Liver (tissue), 9 donors: ENCODE measurements around the gene LCMT2. TPM values are rescaled to one million over a fixed set of nuclear protein-coding genes. Genes with fewer than 3 reads are reported as not detected.

Experiments used
- DNase-seq: peaks from one replicate; pipeline ENCODE4 v3.0.0-alpha.2; 2017; ENCODE audit warnings: low spot score
- H3K27ac ChIP-seq, 2 donors: one replicate each; pipeline ENCODE4 v1.7.0; 2013; ENCODE audit warnings: inconsistent platforms in 2 of 2, low read length in 2 of 2, control low read depth in 1 of 2, low read depth in 1 of 2, mild to moderate bottlenecking in 1 of 2
- H3K27me3 ChIP-seq, 4 donors: one replicate each; pipeline versions ENCODE4 v1.6.1 to v1.7.0; 2013; ENCODE audit warnings: low read length in 3 of 4, inconsistent platforms in 1 of 4, mild to moderate bottlenecking in 1 of 4, moderate library complexity in 1 of 4; ENCODE audit not compliant: control insufficient read depth in 4 of 4, insufficient read depth in 4 of 4
- H3K36me3 ChIP-seq, 4 donors: one replicate each; pipeline versions ENCODE4 v1.6.1 to v1.7.0; 2013; ENCODE audit warnings: low read length in 3 of 4, mild to moderate bottlenecking in 3 of 4, low read depth in 1 of 4, moderate library complexity in 1 of 4; ENCODE audit not compliant: control insufficient read depth in 4 of 4, insufficient read depth in 3 of 4
- H3K4me1 ChIP-seq, 4 donors: one replicate each; pipeline versions ENCODE4 v1.6.1 to v1.7.0; 2013; ENCODE audit warnings: low read length in 3 of 4, mild to moderate bottlenecking in 3 of 4, moderate library complexity in 1 of 4; ENCODE audit not compliant: control insufficient read depth in 4 of 4, insufficient read depth in 4 of 4
- H3K4me3 ChIP-seq, 3 donors: one replicate each; pipeline versions ENCODE4 v1.6.1 to v1.7.0; 2013; ENCODE audit warnings: low read length in 3 of 3, control low read depth in 1 of 3, low read depth in 1 of 3, mild to moderate bottlenecking in 1 of 3
- H3K9ac ChIP-seq, 2 donors: one replicate each; pipeline ENCODE4 v1.7.0; 2013; ENCODE audit warnings: low read length in 2 of 2, mild to moderate bottlenecking in 2 of 2, moderate library complexity in 2 of 2, control low read depth in 1 of 2, low read depth in 1 of 2
- H3K9me3 ChIP-seq, 4 donors: one replicate each; pipeline versions ENCODE4 v1.6.1 to v1.7.0; 2013; ENCODE audit warnings: low read length in 3 of 4; ENCODE audit not compliant: control insufficient read depth in 4 of 4
- ATF3 ChIP-seq: IDR thresholded peaks from 2 replicates; pipeline ENCODE4 v1.6.1; 2016; ENCODE audit warnings: antibody characterized with exemption
- CTCF ChIP-seq: fragments of 150-350 bp; IDR thresholded peaks from 2 replicates; pipeline ENCODE4 v1.5.1; 2017; ENCODE audit warnings: improper control_type of control experiment, low read depth, low read length; ENCODE audit not compliant: missing input control
- FOXA1 ChIP-seq: IDR thresholded peaks from 2 replicates; pipeline ENCODE4 v1.6.1; 2016; ENCODE audit warnings: antibody characterized with exemption
- FOXA2 ChIP-seq: IDR thresholded peaks from 2 replicates; pipeline ENCODE4 v1.6.1; 2016; ENCODE audit warnings: antibody characterized with exemption
- GABPA ChIP-seq, 2 donors: IDR thresholded peaks in 1 of 2; conservative IDR thresholded peaks in 1 of 2; 2 replicates each; pipeline ENCODE4 v1.6.1; 2016; ENCODE audit warnings: antibody characterized with exemption in 2 of 2, mild to moderate bottlenecking in 1 of 2, moderate library complexity in 1 of 2
- HNF4A ChIP-seq, 2 donors: conservative IDR thresholded peaks; 2 replicates each; pipeline ENCODE4 v1.6.1; 2016; ENCODE audit warnings: antibody characterized with exemption in 2 of 2, mild to moderate bottlenecking in 2 of 2
- HNF4G ChIP-seq: IDR thresholded peaks from 2 replicates; pipeline ENCODE4 v1.6.1; 2016; ENCODE audit warnings: antibody characterized with exemption
- JUND ChIP-seq, 2 donors: IDR thresholded peaks; 2 replicates each; pipeline ENCODE4 v1.6.1; 2016; ENCODE audit warnings: antibody characterized with exemption in 2 of 2
- MAX ChIP-seq: IDR thresholded peaks from 2 replicates; pipeline ENCODE4 v1.6.1; 2016; ENCODE audit warnings: antibody characterized with exemption
- NR2F2 ChIP-seq: IDR thresholded peaks from 2 replicates; pipeline ENCODE4 v1.6.1; 2016; ENCODE audit warnings: antibody characterized with exemption
- RAD21 ChIP-seq, 2 donors: IDR thresholded peaks; 2 replicates each; pipeline ENCODE4 v1.6.1; 2016; ENCODE audit warnings: antibody characterized with exemption in 2 of 2, mild to moderate bottlenecking in 2 of 2
- REST ChIP-seq: IDR thresholded peaks from 2 replicates; pipeline ENCODE4 v1.6.1; 2016; ENCODE audit warnings: antibody characterized with exemption, mild to moderate bottlenecking
- RXRA ChIP-seq, 2 donors: IDR thresholded peaks; 2 replicates each; pipeline ENCODE4 v1.6.1; 2017 to 2018; ENCODE audit warnings: antibody characterized with exemption in 2 of 2, mild to moderate bottlenecking in 1 of 2
- YY1 ChIP-seq: IDR thresholded peaks from 2 replicates; pipeline ENCODE4 v1.6.1; 2016; ENCODE audit warnings: antibody characterized with exemption, mild to moderate bottlenecking
- ZBTB33 ChIP-seq: IDR thresholded peaks from 2 replicates; pipeline ENCODE4 v1.6.1; 2016; ENCODE audit warnings: antibody characterized with exemption
- WGBS: extraction: QIAGEN DNeasy Blood & Tissue Kit; methylation state at CpG from one replicate; pipeline ENCODE4 v1.1.7; 2013; 5-methylcytosine and 5-hydroxymethylcytosine counted together
- polyA plus RNA-seq, 2 donors: library from polyadenylated mRNA; stranded (reverse) in 1 of 2; unstranded in 1 of 2; fragments of 200-250 nt in 1 of 2; fragments of >200 nt in 1 of 2; fragmentation: Nextera tagmentation in 1 of 2; extraction: Ambion mirVana in 1 of 2; gene quantifications; one replicate each; pipeline versions ENCODE4 v1.2.1 to v1.2.3, GENCODE V29; 2013 to 2015
- total RNA-seq, 2 donors: library from RNA; depleted of rRNA; stranded (reverse); fragments of >200 nt; gene quantifications; one replicate each; pipeline ENCODE4 v1.2.3, GENCODE V29; 2014
- donor health status: healthy.
- donor health status: healthy.
- donor health status: healthy.
- donor health status: healthy.
- donor health status: healthy.

Gene LCMT2
- total and polyA plus RNA-seq, 4 donors = 3.1 to 4.3 (median 3.9) TPM

- Histone ChIP-seq H3K4me3 (no peak overlapping the region), H3K9ac (no peak overlapping the region), H3K36me3 (no peaks in the 10 kb centered on the region), H3K27ac (no peak overlapping the region), H3K9me3 (no peaks in the 10 kb centered on the region), H3K4me1 (no peaks in the 10 kb centered on the region), H3K27me3 (no peaks in the 10 kb centered on the region)
- no peak for DNase-seq
- 68% methylated on average over 15 of the region's 15 CpGs for WGBS
- no peak for TF ChIP-seq HNF4A (conservative IDR thresholded peaks at IDR 0.05)
- TF ChIP-seq HNF4G = no peak
- no peak for TF ChIP-seq RXRA (IDR thresholded peaks at IDR 0.05)
- TF ChIP-seq ZBTB33 = no peak
- no peak for TF ChIP-seq RAD21 (IDR thresholded peaks at IDR 0.05)
- no peak for TF ChIP-seq NR2F2
- TF ChIP-seq MAX = no peak
- no peak for TF ChIP-seq JUND (IDR thresholded peaks at IDR 0.05)
- no peak for TF ChIP-seq GABPA (IDR thresholded peaks at IDR 0.05 in 1 of 2, conservative IDR thresholded peaks at IDR 0.05 in 1 of 2)
- no peak for TF ChIP-seq ATF3
- TF ChIP-seq YY1 = no peak
- no peak for TF ChIP-seq CTCF
- TF ChIP-seq REST = no peak
- TF ChIP-seq FOXA2 = no peak
- TF ChIP-seq FOXA1 = no peak
These were observed 54.4 kb downstream of the LCMT2 start for GRCh38 chr15:43275740-43276562.

GRCh38 chr15:43274136-43274535, 56.2 kb downstream of the LCMT2 start:
- H3K9ac ChIP-seq = no peak overlapping the region
- H3K4me1 ChIP-seq = no peaks in the 10 kb centered on the region
- H3K27ac ChIP-seq = no peak overlapping the region
- H3K36me3 ChIP-seq = no peaks in the 10 kb centered on the region
- no peak for TF ChIP-seq GABPA (IDR thresholded peaks at IDR 0.05 in 1 of 2, conservative IDR thresholded peaks at IDR 0.05 in 1 of 2)
- TF ChIP-seq HNF4A (conservative IDR thresholded peaks at IDR 0.05) = no peak
- TF ChIP-seq ATF3 = no peak
- no peak for DNase-seq
- no peak overlapping the region for H3K4me3 ChIP-seq
- WGBS = 57% methylated on average over 9 of the region's 9 CpGs
- H3K9me3 ChIP-seq = no peaks in the 10 kb centered on the region
- H3K27me3 ChIP-seq = no peaks in the 10 kb centered on the region
